GM12874 (cell line): ENCODE data around the gene FBF1.

ENCODE experiments used
- CTCF ChIP-seq: IDR thresholded peaks from 2 replicates; pipeline ENCODE4 v1.5.1; 2011; ENCODE audit warnings: low read depth, mild to moderate bottlenecking, control low read depth, low read length, moderate library complexity; ENCODE audit not compliant: insufficient read depth

The FBF1 gene

DNA sequence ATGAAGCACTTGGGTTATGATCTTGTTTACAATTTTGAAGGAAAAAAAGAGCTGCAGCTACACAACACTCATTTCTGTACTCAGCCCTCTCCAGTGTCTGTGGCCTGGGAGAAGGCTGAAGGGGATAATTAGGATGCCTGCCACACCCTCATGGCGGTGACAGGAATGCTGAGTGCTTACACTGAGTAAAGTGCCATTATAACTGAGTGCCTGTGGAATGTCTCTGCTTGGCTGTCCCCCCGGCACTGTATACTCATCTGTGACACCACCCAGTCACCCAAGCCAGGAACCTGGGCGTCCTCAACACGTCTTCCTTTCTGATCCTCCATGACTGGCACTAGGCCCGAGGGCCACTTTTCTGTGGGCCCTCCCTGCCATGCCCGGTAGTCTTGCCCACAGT is 32.6 kb downstream of the FBF1 start:
- no peak for TF ChIP-seq CTCF

- no peak for TF ChIP-seq CTCF
These were observed 34.5 kb downstream of the FBF1 start for GRCh38 chr17:75906143-75906884.

- TF ChIP-seq CTCF, result peak; percentile 94
These were observed 35.9 kb downstream of the FBF1 start, which contains the start of gene MRPL38 for GRCh38 chr17:75904749-75905521. MRPL38 (minus strand) TSS chr17:75904884; CDS start chr17:75904875, 9 bp downstream.

DNA sequence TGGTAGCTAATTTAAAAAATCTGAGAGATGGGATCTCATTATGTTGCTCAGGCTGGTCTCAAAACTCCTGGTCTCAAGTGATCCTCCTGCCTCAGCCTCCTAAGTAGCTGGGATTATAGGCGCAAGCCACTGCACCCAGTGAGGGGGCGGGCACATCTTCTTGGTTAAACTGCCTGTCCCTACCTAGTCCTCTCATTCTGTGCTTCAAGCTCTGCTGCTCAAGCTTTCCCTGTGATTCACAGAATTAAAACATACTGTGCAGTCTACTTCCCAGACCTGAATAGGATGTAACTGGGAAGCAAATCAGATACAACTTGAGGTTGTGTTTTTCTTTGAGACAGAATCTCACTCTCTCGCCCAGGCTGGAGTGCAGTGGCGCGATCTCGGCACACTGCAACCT is 38.4 kb downstream of the FBF1 start:
- no peak for TF ChIP-seq CTCF

DNA sequence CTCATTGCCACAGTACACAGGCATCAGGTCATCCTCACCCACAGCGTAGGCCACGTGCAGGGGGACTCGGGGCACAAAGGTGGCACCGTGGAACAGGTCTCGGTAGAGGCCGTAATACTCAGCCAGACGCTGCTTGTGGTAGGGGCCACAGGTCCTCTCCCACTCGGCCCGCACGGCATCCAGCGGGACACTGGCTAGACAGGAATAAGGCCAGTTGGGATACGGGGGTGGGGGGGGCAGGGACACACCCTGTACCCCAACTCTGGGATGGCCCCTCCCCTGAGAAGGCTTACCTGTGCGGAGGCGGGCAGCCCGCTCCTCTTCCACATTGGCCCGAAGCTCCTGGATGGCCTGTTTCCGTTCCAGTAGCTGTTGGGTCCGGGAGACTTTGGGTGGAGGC is 39.1 kb downstream of the FBF1 start:
- no peak for TF ChIP-seq CTCF

- no peak for TF ChIP-seq CTCF
These were observed 39.9 kb downstream of the FBF1 start for GRCh38 chr17:75900691-75901533.
